Tibial nerve (tissue), 3 donors: ENCODE measurements around the gene ZNF263.

Source experiments
- EP300 ChIP-seq, 2 donors: sonication (generic); formaldehyde crosslinking; IDR thresholded peaks; one replicate each; pipeline ENCODE4 v1.6.1; 2017; ENCODE audit warnings: antibody characterized with exemption in 2 of 2, mild to moderate bottlenecking in 1 of 2
- POLR2A ChIP-seq, 2 donors: fragments of 450-650 bp; IDR thresholded peaks; one replicate each; pipeline ENCODE4 v1.6.1; 2017; ENCODE audit warnings: antibody characterized with exemption in 2 of 2, mild to moderate bottlenecking in 2 of 2, moderate library complexity in 2 of 2

- no peak for TF ChIP-seq POLR2A (IDR thresholded peaks at IDR 0.05)
- no peak for TF ChIP-seq EP300 (IDR thresholded peaks at IDR 0.05)
Observed at GRCh38 chr16:3246002-3246401, 37.3 kb upstream of the ZNF263 start.
